Neutrophil (primary cell): ENCODE data around the gene HOXB3.
A peak's percentile ranks its signal among the peaks of the same experiment; 100 is the strongest.

Experiments used
- H3K27ac ChIP-seq: fragments of 200-600 bp; sonication (generic); 2 replicates; pipeline ENCODE4 v1.5.1; 2016; ENCODE audit warnings: mild to moderate bottlenecking, moderate library complexity
- H3K27me3 ChIP-seq: fragments of 200-600 bp; sonication (generic); 2 replicates; pipeline ENCODE4 v1.6.0; 2016; ENCODE audit warnings: mild to moderate bottlenecking
- H3K36me3 ChIP-seq: fragments of 200-600 bp; sonication (generic); 2 replicates; pipeline ENCODE4 v1.5.1; 2017
- H3K4me1 ChIP-seq, 2 experiments: fragments of 200-600 bp in 1 of 2; sonication (generic) in 1 of 2; 1 replicate in 1 of 2; 2 replicates in 1 of 2; pipeline versions ENCODE4 v1.5.1 to v1.6.1; 2013 to 2016; ENCODE audit warnings: low read depth in 1 of 2, low read length in 1 of 2, mild to moderate bottlenecking in 1 of 2, moderate library complexity in 1 of 2; ENCODE audit not compliant: control insufficient read depth in 1 of 2, insufficient read depth in 1 of 2
- H3K4me3 ChIP-seq, 2 experiments: fragments of 200-600 bp in 1 of 2; sonication (generic) in 1 of 2; 1 replicate in 1 of 2; 2 replicates in 1 of 2; pipeline ENCODE4 v1.5.1; 2013 to 2016; ENCODE audit warnings: low read depth in 1 of 2, low read length in 1 of 2, mild to moderate bottlenecking in 1 of 2, moderate library complexity in 1 of 2
- H3K9me3 ChIP-seq: fragments of 200-600 bp; sonication (generic); 2 replicates; pipeline ENCODE4 v1.5.1; 2016
- CTCF ChIP-seq: fragments of 200-600 bp; sonication (generic); IDR thresholded peaks from 2 replicates; pipeline ENCODE4 v1.5.1; 2016; ENCODE audit warnings: antibody characterized with exemption

The HOXB3 gene

GRCh38 chr17:48622857-48623256, 32.8 kb upstream of the HOXB3 start:
- Histone ChIP-seq H3K4me3 (no peak overlapping the region), H3K27ac (no peak overlapping the region), H3K27me3 (peaks cover 100% of the 10 kb centered on the region), H3K4me1 (peaks cover 0 to 6% of the 10 kb centered on the region in 2 experiments), H3K36me3 (no peaks in the 10 kb centered on the region), H3K9me3 (no peaks in the 10 kb centered on the region)
- TF ChIP-seq CTCF, result no peak

GRCh38 chr17:48621410-48622392, 31.7 kb upstream of the HOXB3 start:
- H3K4me3 ChIP-seq, result no peak overlapping the region
- peaks cover 100% of the 10 kb centered on the region for H3K27me3 ChIP-seq

GRCh38 chr17:48620461-48621139, 30.6 kb upstream of the HOXB3 start:
- H3K4me3 ChIP-seq, result no peak overlapping the region
- no peaks in the 10 kb centered on the region for H3K9me3 ChIP-seq
- TF ChIP-seq CTCF, result no peak
- H3K27me3 ChIP-seq, result peaks cover 100% of the 10 kb centered on the region
- no peaks in the 10 kb centered on the region for H3K36me3 ChIP-seq
- no peaks in the 10 kb centered on the region for H3K4me1 ChIP-seq
- H3K27ac ChIP-seq, result no peak overlapping the region

More at GRCh38 chr17:48621410-48622392, 31.7 kb upstream of the HOXB3 start:
- Histone ChIP-seq H3K27ac (no peak overlapping the region), H3K4me1 (peaks cover 0 to 6% of the 10 kb centered on the region in 2 experiments), H3K9me3 (no peaks in the 10 kb centered on the region), H3K36me3 (no peaks in the 10 kb centered on the region)
- no peak for TF ChIP-seq CTCF

- TF ChIP-seq CTCF, result no peak
- H3K9me3 ChIP-seq, result no peaks in the 10 kb centered on the region
- no peaks in the 10 kb centered on the region for H3K36me3 ChIP-seq
- peaks cover 100% of the 10 kb centered on the region for H3K27me3 ChIP-seq
- no peaks in the 10 kb centered on the region for H3K4me1 ChIP-seq
- H3K27ac ChIP-seq, result no peak overlapping the region
- H3K4me3 ChIP-seq, result no peak overlapping the region
These were observed 29.9 kb upstream of the HOXB3 start for GRCh38 chr17:48619826-48620449.

GRCh38 chr17:48618256-48618896, 28.3 kb upstream of the HOXB3 start:
- H3K4me1 ChIP-seq, result no peaks in the 10 kb centered on the region
- peaks cover 100% of the 10 kb centered on the region for H3K27me3 ChIP-seq
- TF ChIP-seq CTCF, result peak; percentile 89
- H3K27ac ChIP-seq, result no peak overlapping the region
- H3K4me3 ChIP-seq, result no peak overlapping the region
- H3K9me3 ChIP-seq, result no peaks in the 10 kb centered on the region
- H3K36me3 ChIP-seq, result no peaks in the 10 kb centered on the region
